K562 treated with DMSO at 1 percent for 48 hours (cell line): Measurements from ENCODE around the gene ZNF442. TPM values are rescaled to one million over a fixed set of nuclear protein-coding genes. Genes with fewer than 3 reads are reported as not detected.

Experiments used
- total RNA-seq: library from RNA; unstranded; fragments of 300-600 nt; gene quantifications from 2 replicates; pipeline ENCODE4 v1.2.3, GENCODE V29; 2022; ENCODE audit warnings: low replicate concordance; ENCODE audit errors: extremely low read depth

The ZNF442 gene
- not detected in 2 replicates for total RNA-seq

DNA sequence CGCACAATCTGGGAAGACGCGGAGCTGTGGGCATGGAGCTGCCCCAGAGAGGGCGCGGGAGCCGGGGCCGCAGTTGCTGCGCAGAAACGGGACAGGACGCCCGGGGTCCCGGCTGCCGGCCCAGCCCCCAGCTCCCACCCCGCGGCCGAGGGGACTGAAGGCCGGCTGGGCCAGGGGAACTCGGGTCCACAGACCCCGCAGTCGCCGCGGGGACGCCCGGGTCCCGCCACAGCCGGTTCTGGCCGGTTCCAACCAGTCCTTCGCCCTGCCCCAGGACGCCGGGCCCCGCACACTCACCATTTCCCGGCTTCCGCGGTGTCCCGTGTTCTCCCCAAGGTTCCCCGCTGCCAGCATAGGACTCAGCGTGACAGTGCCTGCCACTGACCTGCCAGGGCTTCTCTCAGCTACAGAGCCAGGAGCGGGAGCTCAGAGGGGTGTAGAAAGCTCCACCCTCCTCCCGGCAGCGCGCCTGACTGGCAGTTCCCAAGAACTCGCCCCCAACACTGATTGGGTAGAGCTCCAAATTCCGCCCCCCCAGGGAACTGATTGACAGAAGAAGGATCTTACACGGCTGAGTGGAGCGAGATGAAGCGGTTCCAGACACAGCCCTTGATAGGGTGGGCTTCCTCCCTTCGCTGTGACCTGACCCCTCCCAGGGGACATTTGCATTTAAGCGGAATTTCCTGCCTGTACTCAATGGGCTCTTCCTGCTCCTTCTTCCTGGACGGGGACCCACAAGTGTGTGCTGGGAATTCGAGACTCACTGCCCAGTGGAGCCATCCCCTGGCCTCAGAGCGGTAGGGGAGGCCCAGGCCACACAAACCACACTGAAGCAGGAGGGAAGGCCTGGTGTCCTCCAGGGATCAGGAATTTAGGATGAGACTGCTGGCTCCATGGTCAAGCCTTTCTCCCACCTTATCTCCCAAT lies at the start of gene ZNF442:
ZNF442 (minus strand) TSS at position 448 of the 927 bp plus-strand sequence. CDS start 2,052 bp downstream, outside the sequence.

DNA sequence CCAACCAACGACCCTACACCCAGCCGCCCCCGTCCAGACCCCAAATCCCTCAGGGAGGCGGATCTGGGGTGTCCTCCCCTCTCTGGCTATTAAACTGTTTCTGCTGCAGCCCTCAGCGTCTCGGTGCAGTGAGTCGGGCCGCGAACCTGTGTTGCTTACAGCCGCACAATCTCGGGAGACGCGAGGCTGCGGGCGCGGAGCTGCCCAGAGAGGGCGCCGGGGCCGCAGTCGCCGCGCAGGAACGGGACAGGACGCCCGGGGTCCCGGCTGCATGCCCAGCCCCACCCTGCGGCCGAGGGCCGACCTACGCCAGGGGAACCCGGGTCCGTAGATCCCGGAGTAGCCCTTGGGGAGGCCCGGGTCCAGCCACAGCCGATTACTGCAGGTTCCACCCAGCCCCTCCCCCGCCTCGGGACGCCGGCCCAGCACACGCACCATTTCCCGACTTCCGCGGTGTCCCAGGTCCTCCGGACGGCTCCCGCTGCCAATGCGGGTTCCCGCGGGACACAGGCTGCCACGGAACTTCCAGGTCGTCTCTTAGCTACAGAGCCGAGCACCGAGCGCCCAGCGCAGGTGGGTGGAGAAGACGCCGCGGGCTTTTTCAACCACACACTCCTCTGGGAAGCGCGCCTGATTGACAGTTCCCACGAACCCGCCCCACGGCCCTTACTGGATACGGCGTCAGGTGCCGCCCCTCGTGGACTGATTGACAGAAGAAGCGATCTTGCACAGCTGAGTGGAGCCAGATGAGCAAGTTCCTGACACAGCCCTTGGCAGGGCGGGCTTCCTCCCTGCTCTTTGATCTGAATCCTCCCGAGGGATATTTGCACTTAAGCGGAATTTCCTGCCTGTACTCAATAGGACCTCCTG lies 35.4 kb upstream of the ZNF442 start, which contains the start of gene ZNF799:
ZNF799 (minus strand) TSS at position 639 of the 870 bp plus-strand sequence; CDS start at position 438, 201 bp downstream.

GRCh38 chr19:12333162-12334159 lies 32.0 kb downstream of the ZNF442 start, which contains the start of gene ZNF563:
Gene ZNF563, minus strand, starts transcription at chr19:12333633. Its CDS starts 151 bp downstream, at chr19:12333482.

Other genes with a start within 250 kb of the ZNF442 start
- not detected in 2 replicates for gene ZNF20, start 225.3 kb downstream of the ZNF442 start, total RNA-seq
- gene ZNF625, start 208.9 kb downstream of the ZNF442 start, total RNA-seq: not detected in 2 replicates
- gene ZNF136, start 202.6 kb downstream of the ZNF442 start, total RNA-seq: not detected in 2 replicates
- not detected in 2 replicates for gene ZNF44, start 70.8 kb downstream of the ZNF442 start, total RNA-seq
- not detected in 2 replicates for gene ZNF563, start 32.0 kb downstream of the ZNF442 start, total RNA-seq
- not detected in 2 replicates for gene ZNF799, start 35.6 kb upstream of the ZNF442 start, total RNA-seq
- not detected in 2 replicates for gene ZNF443, start 75.3 kb upstream of the ZNF442 start, total RNA-seq
- gene ZNF709, start 119.1 kb upstream of the ZNF442 start, total RNA-seq: not detected in 2 replicates
- not detected in 2 replicates for gene ZNF564, start 185.8 kb upstream of the ZNF442 start, total RNA-seq
- not detected in 2 replicates for gene ZNF490, start 245.1 kb upstream of the ZNF442 start, total RNA-seq
- not detected in 2 replicates for gene ZNF791, start 245.2 kb upstream of the ZNF442 start, total RNA-seq